OCI-LY7 (cell line): ENCODE results near the gene MIAT. TPM values are rescaled to one million over a fixed set of nuclear protein-coding genes. Genes with fewer than 3 reads are reported as not detected.

Experiments
- BruUV-seq: library from RNA; stranded (reverse); fragments of 400-500 nt; replicated peaks from 2 replicates; lab custom pipeline; 2021; lab: Mats Ljungman, UMichigan
- CTCF ChIA-PET: fragments of 300-600 bp; sonication (Branson Sonifier 250); formaldehyde crosslinking; loops from one replicate; lab custom pipeline; 2022; ENCODE audit warnings: antibody characterized with exemption; ENCODE audit not compliant: unreplicated experiment; lab: Charles Lee
- POLR2A ChIA-PET: fragments of 300-600 bp; sonication (Branson Sonifier 250); formaldehyde crosslinking; loops from one replicate; lab custom pipeline; 2022; ENCODE audit warnings: antibody characterized with exemption; lab: Charles Lee
- DNase-seq: peaks from one replicate; pipeline ENCODE4 v3.0.0-alpha.2; 2015; ENCODE audit warnings: low spot score
- H2AFZ ChIP-seq: fragments of 200-600 bp; sonication (generic), shearing (Covaris generic); 2 replicates; pipeline ENCODE4 v1.6.1; 2014; ENCODE audit warnings: mild to moderate bottlenecking, antibody characterized with exemption, low read length, moderate library complexity
- H3K27ac ChIP-seq: fragments of 200-600 bp; sonication (generic); 2 replicates; pipeline ENCODE4 v1.5.1; 2014; ENCODE audit warnings: mixed run types, low read depth, mild to moderate bottlenecking, moderate library complexity, low read length, inconsistent platforms; ENCODE audit not compliant: poor library complexity, severe bottlenecking
- H3K36me3 ChIP-seq: fragments of 200-600 bp; sonication (generic); 2 replicates; pipeline ENCODE4 v1.6.1; 2014; ENCODE audit warnings: mild to moderate bottlenecking, antibody characterized with exemption, low read length, moderate library complexity, mixed read lengths; ENCODE audit not compliant: insufficient read depth
- H3K4me1 ChIP-seq: fragments of 200-600 bp; sonication (generic); 2 replicates; pipeline ENCODE4 v1.5.1; 2014; ENCODE audit warnings: mild to moderate bottlenecking, low read length; ENCODE audit not compliant: insufficient read depth, poor library complexity, severe bottlenecking
- H3K4me2 ChIP-seq: fragments of 200-600 bp; sonication (generic); 2 replicates; pipeline ENCODE4 v1.6.1; 2014; ENCODE audit warnings: mild to moderate bottlenecking, low read length
- H3K4me3 ChIP-seq: fragments of 200-600 bp; sonication (generic); 2 replicates; pipeline ENCODE4 v1.5.1; 2014; ENCODE audit warnings: mild to moderate bottlenecking, low read depth, low read length; ENCODE audit not compliant: poor library complexity, severe bottlenecking
- H3K79me2 ChIP-seq: fragments of 200-600 bp; sonication (generic); 2 replicates; pipeline ENCODE4 v1.6.1; 2016; ENCODE audit warnings: low read depth, mild to moderate bottlenecking, low read length, moderate library complexity, mixed read lengths; ENCODE audit not compliant: insufficient read depth
- H3K9me2 ChIP-seq: fragments of 200-600 bp; sonication (generic); 2 replicates; pipeline ENCODE4 v1.6.1; 2016; ENCODE audit warnings: mild to moderate bottlenecking, low read length, mixed read lengths; ENCODE audit not compliant: insufficient read depth
- H3K9me3 ChIP-seq: fragments of 200-600 bp; sonication (generic); 2 replicates; pipeline ENCODE4 v1.6.1; 2014; ENCODE audit warnings: mild to moderate bottlenecking, mixed run types, low read length, mixed read lengths
- H4K20me1 ChIP-seq: fragments of 200-600 bp; sonication (generic); 2 replicates; pipeline ENCODE4 v1.6.1; 2014; ENCODE audit warnings: mild to moderate bottlenecking, antibody characterized with exemption, low read length, moderate library complexity, mixed read lengths; ENCODE audit not compliant: insufficient read depth
- CTCF ChIP-seq: fragments of 200-600 bp; sonication (generic); conservative IDR thresholded peaks from 2 replicates; pipeline ENCODE4 v1.5.1; 2014; ENCODE audit warnings: mild to moderate bottlenecking, antibody characterized with exemption, low read length, moderate library complexity, mixed read lengths
- EZH2phosphoT487 ChIP-seq: fragments of 200-600 bp; sonication (generic); IDR thresholded peaks from 2 replicates; pipeline ENCODE4 v1.6.1; 2018; ENCODE audit warnings: low read depth, borderline replicate concordance, mild to moderate bottlenecking, mixed run types, antibody characterized with exemption, low read length, moderate library complexity, mixed read lengths
- intact Hi-C: fragments of 100-400 bp; cut with micrococcal nuclease; formaldehyde crosslinking; loops from one replicate; pipeline ENCODE4 v1.10.0; 2022; ENCODE audit not compliant: unreplicated experiment
- total RNA-seq, 2 experiments: library from RNA; depleted of rRNA in 1 of 2; stranded (reverse); fragments of >200 nt in 1 of 2; shearing (Covaris generic) in 1 of 2; gene quantifications; 2 replicates each; pipeline ENCODE4 v1.2.3, GENCODE V29; 2014 to 2022

MIAT gene
- total RNA-seq, 2 experiments from 2014 or later, result 4.1 to 8.7 TPM

- peaks cover 86% of the 10 kb centered on the region for H3K4me1 ChIP-seq
- no peak for DNase-seq
- peak overlapping the region; percentile 58 for H3K27ac ChIP-seq
- H3K36me3 ChIP-seq, result no peaks in the 10 kb centered on the region
- intact Hi-C loops, result no loop called here
- H4K20me1 ChIP-seq, result no peaks in the 10 kb centered on the region
- H3K4me3 ChIP-seq, result no peak overlapping the region
- H3K9me2 ChIP-seq, result no peaks in the 10 kb centered on the region
- POLR2A ChIA-PET, result interaction anchor here (5.1 kb wide), 1 partner anchor 12 kb away, joined by 61 read pairs; no protein-coding TSS in a partner anchor
- no peaks in the 10 kb centered on the region; the same call in 1 of the 2 replicates for H3K79me2 ChIP-seq
- H2AFZ ChIP-seq, result peak overlapping the region; percentile 53; the same call in 1 of the 2 replicates
- CTCF ChIA-PET, result no interaction called here
- no TSS peak for BruUV-seq
- no peaks in the 10 kb centered on the region for H3K9me3 ChIP-seq
- peak overlapping the region; percentile 53 for H3K4me2 ChIP-seq
- TF ChIP-seq EZH2phosphoT487, result no peak
- TF ChIP-seq CTCF, result no peak
Measured at GRCh38 chr22:26660356-26660755, 3.0 kb downstream of the MIAT start.

DNA sequence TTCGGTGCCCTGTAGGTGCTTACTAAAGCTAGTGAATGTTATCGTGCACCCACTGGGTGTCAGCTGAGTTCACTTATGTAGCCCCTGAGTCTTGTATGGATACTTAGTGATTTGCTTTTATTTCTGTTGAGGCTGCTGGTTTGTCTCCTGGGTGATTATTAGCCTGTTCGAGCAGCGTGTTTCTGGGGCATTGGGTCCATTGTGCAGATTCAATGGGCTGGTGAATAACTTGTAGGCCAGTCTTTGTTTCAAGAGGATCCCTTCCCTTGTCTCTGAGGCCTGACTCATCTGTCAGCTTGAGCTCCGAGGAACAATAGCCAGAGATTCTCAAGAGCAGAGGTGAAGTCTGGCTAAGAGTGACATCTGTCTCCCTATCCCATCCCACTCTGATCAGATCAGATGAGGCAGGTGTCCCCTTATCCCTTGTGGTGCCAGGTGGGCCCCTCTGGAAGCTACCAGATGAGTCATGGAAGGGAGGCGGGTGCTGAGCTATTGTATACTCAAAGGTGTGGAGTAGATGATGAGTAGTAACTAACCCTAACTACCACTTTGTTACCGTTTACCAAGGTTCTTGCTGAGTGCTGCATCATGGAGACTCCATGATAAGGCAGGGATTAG, 3.7 kb downstream of the MIAT start:
- CTCF ChIA-PET, result interaction anchor here (1.0 kb wide), 3 partner anchors 12 to 158 kb away, joined by 3 read pairs; no protein-coding TSS in a partner anchor
- Histone ChIP-seq H3K27ac (peak overlapping the region; percentile 58), H4K20me1 (no peaks in the 10 kb centered on the region), H3K9me2 (no peaks in the 10 kb centered on the region), H2AFZ (peak overlapping the region; percentile 53; the same call in 1 of the 2 replicates), H3K9me3 (no peaks in the 10 kb centered on the region), H3K4me3 (peak overlapping the region; percentile 16), H3K79me2 (no peaks in the 10 kb centered on the region; the same call in 1 of the 2 replicates), H3K4me1 (peaks cover 93% of the 10 kb centered on the region), H3K36me3 (no peaks in the 10 kb centered on the region), H3K4me2 (peak overlapping the region; percentile 53)
- intact Hi-C loops, result no loop called here
- BruUV-seq, result no TSS peak
- POLR2A ChIA-PET, result interaction anchor here (0.6 to 5.1 kb wide), 4 partner anchors 12 to 1097 kb away, joined by 3 to 61 read pairs (median 8); no protein-coding TSS in a partner anchor
- DNase-seq, result peak; percentile 51
- TF ChIP-seq CTCF (no peak; the same call in 1 of the 2 replicates), EZH2phosphoT487 (no peak)

DNA sequence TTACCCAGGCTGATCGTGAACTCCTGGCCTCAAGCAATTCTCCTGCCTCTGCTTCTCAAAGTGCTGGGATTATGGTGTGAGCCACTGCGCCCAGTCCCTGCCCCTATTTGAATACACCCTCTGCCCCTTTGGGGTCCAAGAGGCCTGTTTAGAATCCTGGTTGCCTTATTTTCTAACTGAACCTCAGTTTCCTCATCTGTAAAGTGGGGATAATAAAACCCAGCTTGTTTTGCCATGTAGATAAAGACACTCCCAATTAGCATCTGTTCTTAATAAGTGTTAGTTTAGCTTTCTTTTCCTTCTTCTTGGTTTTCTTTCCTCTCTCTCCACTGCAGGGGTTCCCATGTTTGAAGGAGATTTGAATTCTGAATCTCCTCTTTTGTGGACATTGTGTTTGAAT, 4.8 kb downstream of the MIAT start:
- peak overlapping the region; percentile 88 for H3K4me2 ChIP-seq
- CTCF ChIA-PET, result interaction anchor here (1.0 kb wide), 1 partner anchor 12 kb away, joined by 3 read pairs; no protein-coding TSS in a partner anchor
- no peaks in the 10 kb centered on the region for H4K20me1 ChIP-seq
- H3K27ac ChIP-seq, result peak overlapping the region; percentile 95
- no peaks in the 10 kb centered on the region for H3K9me2 ChIP-seq
- no TSS peak for BruUV-seq
- H3K9me3 ChIP-seq, result no peaks in the 10 kb centered on the region
- peaks cover 96% of the 10 kb centered on the region for H3K4me1 ChIP-seq
- H3K36me3 ChIP-seq, result no peaks in the 10 kb centered on the region
- no peak for DNase-seq
- intact Hi-C loops, result no loop called here
- H3K79me2 ChIP-seq, result no peaks in the 10 kb centered on the region; the same call in 1 of the 2 replicates
- H3K4me3 ChIP-seq, result no peak overlapping the region
- H2AFZ ChIP-seq, result no peak overlapping the region
- POLR2A ChIA-PET, result interaction anchor here (2.3 to 5.1 kb wide), 2 partner anchors 10 to 181 kb away, joined by 10 to 61 read pairs; no protein-coding TSS in a partner anchor
- TF ChIP-seq CTCF, result no peak
- no peak for TF ChIP-seq EZH2phosphoT487
